Right forelimb (tissue), 1 donor: Measurements from ENCODE around the gene MOXD1.

Experiments
- DNase-seq: peaks from one replicate; pipeline ENCODE4 v3.0.0-alpha.2; 2018

The MOXD1 gene

GRCh38 chr6:132399376-132400074 lies 1.8 kb downstream of the MOXD1 start:
- DNase-seq, result no peak

GRCh38 chr6:132395015-132395597 lies 6.2 kb downstream of the MOXD1 start:
- no peak for DNase-seq

- DNase-seq, result no peak
These were observed 8.5 kb downstream of the MOXD1 start for GRCh38 chr6:132392792-132393191.

GRCh38 chr6:132392270-132392646 lies 9.0 kb downstream of the MOXD1 start:
- DNase-seq, result no peak

GRCh38 chr6:132391391-132392269 lies 9.6 kb downstream of the MOXD1 start:
- no peak for DNase-seq

GRCh38 chr6:132390451-132390850 lies 10.8 kb downstream of the MOXD1 start:
- DNase-seq, result no peak

GRCh38 chr6:132390017-132390416 lies 11.3 kb downstream of the MOXD1 start:
- DNase-seq, result no peak

- no peak for DNase-seq
These were observed 13.0 kb downstream of the MOXD1 start for GRCh38 chr6:132388291-132388690.

GRCh38 chr6:132382630-132383175 lies 18.6 kb downstream of the MOXD1 start:
- DNase-seq, result no peak

GRCh38 chr6:132381381-132381780 lies 19.9 kb downstream of the MOXD1 start:
- DNase-seq, result no peak

GRCh38 chr6:132380358-132381029 lies 20.8 kb downstream of the MOXD1 start:
- no peak for DNase-seq

GRCh38 chr6:132369526-132369925 lies 31.7 kb downstream of the MOXD1 start:
- no peak for DNase-seq

- no peak for DNase-seq
These were observed 32.3 kb downstream of the MOXD1 start for GRCh38 chr6:132368916-132369481.

GRCh38 chr6:132365281-132365907 lies 35.9 kb downstream of the MOXD1 start:
- no peak for DNase-seq

- no peak for DNase-seq
These were observed 36.8 kb downstream of the MOXD1 start for GRCh38 chr6:132364306-132365074.

- no peak for DNase-seq
These were observed 38.7 kb downstream of the MOXD1 start for GRCh38 chr6:132362442-132363185.

GRCh38 chr6:132361101-132361500 lies 40.2 kb downstream of the MOXD1 start:
- DNase-seq, result no peak

GRCh38 chr6:132359886-132360285 lies 41.4 kb downstream of the MOXD1 start:
- no peak for DNase-seq

GRCh38 chr6:132357120-132357519 lies 44.2 kb downstream of the MOXD1 start:
- no peak for DNase-seq

GRCh38 chr6:132354517-132355167 lies 46.6 kb downstream of the MOXD1 start:
- no peak for DNase-seq
